HG03066 (cell line): ENCODE measurements around the gene S100A11.

Source experiments
- ATAC-seq: cut with Tn5 transposase; IDR thresholded peaks from one replicate; pipeline ENCODE4 v1.9.1; 2021; ENCODE audit warnings: low read depth; ENCODE audit not compliant: unreplicated experiment

S100A11 gene

GRCh38 chr1:152003846-152004442, 32.9 kb downstream of the S100A11 start:
- no peak for ATAC-seq

DNA sequence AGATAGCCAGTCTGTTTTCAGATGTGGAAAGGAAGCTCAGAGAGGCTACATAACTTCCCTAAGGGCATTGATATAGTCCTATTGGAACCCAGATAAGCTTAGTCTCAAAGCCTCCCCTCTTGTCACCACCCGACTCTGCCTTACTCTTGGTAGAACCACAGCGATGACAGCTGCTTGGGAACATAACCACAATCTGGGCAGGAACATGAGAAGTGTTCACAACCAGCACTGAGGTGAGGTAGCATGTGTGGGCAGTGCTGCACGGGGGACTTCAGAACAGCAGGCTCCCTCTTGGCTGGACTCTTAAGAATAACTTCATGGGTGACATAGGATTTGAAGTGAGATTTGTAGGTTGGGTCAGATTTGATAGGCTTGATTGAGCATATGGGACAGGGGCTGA, 33.8 kb downstream of the S100A11 start:
- ATAC-seq, result no peak

GRCh38 chr1:152001631-152002584, 34.9 kb downstream of the S100A11 start:
- no peak for ATAC-seq

- ATAC-seq, result no peak
These were observed 35.7 kb downstream of the S100A11 start for GRCh38 chr1:152000964-152001630.

DNA sequence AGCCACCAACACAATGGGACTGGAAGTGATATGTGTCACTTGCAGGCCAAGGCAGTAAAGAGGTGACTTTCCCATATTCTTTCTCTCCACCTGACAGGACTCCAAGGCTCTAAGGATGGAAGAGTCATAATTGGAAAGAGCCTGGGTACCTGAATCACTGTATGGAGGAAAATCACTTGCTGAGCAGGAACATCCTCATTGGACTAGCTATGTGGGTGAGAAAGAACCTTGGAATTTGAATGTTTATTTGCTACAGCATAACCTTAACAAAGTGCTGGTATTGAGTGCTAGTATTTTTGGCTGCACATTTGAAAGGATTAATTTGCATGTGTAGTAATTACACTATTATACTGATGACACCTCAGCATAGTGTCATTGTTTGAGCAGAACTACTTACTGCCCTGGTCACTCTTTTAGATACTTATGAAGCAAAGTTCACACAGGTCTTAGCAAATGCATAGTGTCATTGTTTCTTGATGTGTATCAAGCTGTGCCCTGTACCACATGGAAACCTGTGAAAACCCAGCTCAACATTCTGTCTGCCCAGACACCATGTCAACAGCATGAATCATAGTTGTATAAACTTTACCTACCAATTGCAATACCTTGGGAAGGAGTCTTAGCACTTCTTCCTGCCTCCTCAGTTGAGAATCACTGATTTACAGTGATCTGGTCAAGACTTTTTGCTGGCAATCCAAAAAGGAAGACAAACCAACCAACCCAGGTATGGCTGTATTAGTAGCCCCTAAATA, 38.0 kb downstream of the S100A11 start:
- no peak for ATAC-seq

DNA sequence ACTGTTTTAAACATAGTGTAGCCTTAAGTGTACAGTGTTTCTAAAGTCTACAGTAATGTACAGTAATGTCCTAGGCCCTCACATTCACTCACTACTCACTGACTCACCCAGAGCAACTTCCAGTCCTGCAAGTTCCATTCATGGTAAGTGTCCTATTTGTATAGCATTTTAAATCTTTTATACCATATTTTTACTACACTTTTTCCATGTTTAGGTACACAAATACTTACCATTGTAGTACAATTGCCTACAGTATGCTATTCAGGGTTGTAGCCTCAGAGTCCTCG, 39.6 kb downstream of the S100A11 start:
- no peak for ATAC-seq

GRCh38 chr1:151995774-151996173, 41.0 kb downstream of the S100A11 start:
- ATAC-seq, result no peak

- no peak for ATAC-seq
These were observed 41.8 kb downstream of the S100A11 start for GRCh38 chr1:151994956-151995355.

GRCh38 chr1:151993734-151994496, 42.9 kb downstream of the S100A11 start, which contains the start of gene S100A10:
TSS of gene S100A10 (minus strand) at chr1:151993859. CDS start at chr1:151986230, 7,629 bp downstream.
- no peak for ATAC-seq

GRCh38 chr1:151993084-151993733, 43.6 kb downstream of the S100A11 start:
- ATAC-seq, result no peak

GRCh38 chr1:151992303-151993083, 44.3 kb downstream of the S100A11 start:
- ATAC-seq, result no peak

DNA sequence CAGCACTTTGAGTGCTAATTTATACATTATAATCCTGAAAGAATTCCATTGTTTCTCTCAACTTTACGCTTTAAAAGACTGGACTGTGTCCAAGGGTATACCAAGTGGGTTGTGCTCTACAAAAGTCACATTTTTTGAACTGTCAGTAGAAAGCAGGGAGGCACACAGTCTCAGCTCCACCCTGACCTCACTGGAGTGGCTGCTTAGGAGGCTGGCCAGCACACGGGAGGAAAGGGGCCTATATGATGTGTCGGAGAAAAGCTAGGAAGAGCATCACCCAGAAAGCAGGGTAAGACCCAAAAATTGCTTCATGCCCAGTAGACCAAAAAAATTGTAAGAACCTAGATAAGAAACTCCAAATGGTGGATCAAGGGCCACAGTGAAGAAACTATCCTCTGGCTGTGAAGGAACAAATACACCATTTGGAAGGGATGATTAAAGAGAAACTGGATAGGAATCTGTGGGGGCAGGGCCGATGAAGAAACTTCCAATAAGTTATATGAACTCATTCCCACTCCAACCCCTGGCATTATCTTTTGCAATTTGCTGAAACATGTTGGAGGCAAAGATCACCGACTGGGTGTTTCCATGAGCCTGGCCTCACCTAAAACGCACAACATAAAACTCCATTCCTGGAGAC, 45.0 kb downstream of the S100A11 start:
- no peak for ATAC-seq

GRCh38 chr1:151990856-151991198, 46.0 kb downstream of the S100A11 start:
- no peak for ATAC-seq

- ATAC-seq, result no peak
These were observed 46.5 kb downstream of the S100A11 start for GRCh38 chr1:151990058-151990855.

- no peak for ATAC-seq
These were observed 47.5 kb downstream of the S100A11 start for GRCh38 chr1:151989211-151989862.

DNA sequence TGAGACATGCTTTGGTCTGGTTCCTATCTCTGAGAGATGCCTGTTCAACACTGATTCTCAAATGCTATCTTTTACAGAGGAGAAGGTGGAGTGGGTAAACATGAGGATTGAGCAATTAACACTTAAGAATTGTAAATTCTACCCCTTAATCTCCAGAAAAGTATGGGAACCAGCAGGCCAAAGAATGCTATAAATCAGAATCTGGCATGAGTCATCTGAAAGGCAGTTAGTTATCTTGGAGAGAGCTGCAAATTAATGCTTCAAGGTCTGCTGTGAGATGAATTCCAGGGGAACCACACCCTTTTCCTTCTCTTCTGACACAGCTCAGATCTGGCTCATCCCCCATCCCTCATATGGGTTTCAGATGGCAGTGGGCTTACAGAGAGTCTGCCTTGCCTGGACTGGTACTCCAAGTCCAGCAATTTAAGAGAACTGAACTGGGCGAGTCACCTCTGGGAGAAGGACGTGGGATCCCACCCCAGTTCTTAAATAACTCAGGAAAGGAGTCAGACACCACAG, 48.3 kb downstream of the S100A11 start:
- ATAC-seq, result no peak
